Mesothelial cell of epicardium (in vitro differentiated cells): ENCODE measurements around the gene FREM3. TPM values are rescaled to one million over a fixed set of nuclear protein-coding genes. Genes with fewer than 3 reads are reported as not detected.
"Not testable (repeated sequence)": the region's sequence is repeated elsewhere in the genome, so short reads cannot be mapped to it uniquely, and the experiment has no call there.

Source experiments
- DNase-seq, 2 experiments: peaks; one replicate each; pipeline ENCODE4 v3.0.0; 2021; ENCODE audit warnings: low spot score in 2 of 2; ENCODE audit not compliant: unreplicated experiment in 2 of 2
- H3K27ac Mint-ChIP-seq: 2 replicates; pipeline ENCODE4 v1.8.0; 2021; ENCODE audit warnings: mixed read lengths
- H3K27me3 Mint-ChIP-seq: 2 replicates; pipeline ENCODE4 v1.8.0; 2021; ENCODE audit warnings: low read depth, mixed read lengths
- H3K36me3 Mint-ChIP-seq: 2 replicates; pipeline ENCODE4 v1.8.0; 2021; ENCODE audit warnings: mixed read lengths
- H3K4me1 Mint-ChIP-seq: 2 replicates; pipeline ENCODE4 v1.8.0; 2021; ENCODE audit warnings: mixed read lengths
- H3K4me3 Mint-ChIP-seq: 2 replicates; pipeline ENCODE4 v1.8.0; 2021; ENCODE audit warnings: mild to moderate bottlenecking, moderate library complexity, mixed read lengths
- H3K9me3 Mint-ChIP-seq: 2 replicates; pipeline ENCODE4 v1.8.0; 2021; ENCODE audit warnings: mixed read lengths
- CTCF ChIP-seq: fragments of 200-600 bp; sonication (generic); IDR thresholded peaks from one replicate; pipeline ENCODE4 v1.5.0; 2021; ENCODE audit warnings: antibody characterized with exemption; ENCODE audit not compliant: unreplicated experiment
- total RNA-seq: library from RNA; stranded (reverse); gene quantifications from 3 replicates; pipeline ENCODE4 v1.2.1, GENCODE V29; 2021

FREM3 gene
- total RNA-seq, 1 donor from 2014 or later: not detected

DNA sequence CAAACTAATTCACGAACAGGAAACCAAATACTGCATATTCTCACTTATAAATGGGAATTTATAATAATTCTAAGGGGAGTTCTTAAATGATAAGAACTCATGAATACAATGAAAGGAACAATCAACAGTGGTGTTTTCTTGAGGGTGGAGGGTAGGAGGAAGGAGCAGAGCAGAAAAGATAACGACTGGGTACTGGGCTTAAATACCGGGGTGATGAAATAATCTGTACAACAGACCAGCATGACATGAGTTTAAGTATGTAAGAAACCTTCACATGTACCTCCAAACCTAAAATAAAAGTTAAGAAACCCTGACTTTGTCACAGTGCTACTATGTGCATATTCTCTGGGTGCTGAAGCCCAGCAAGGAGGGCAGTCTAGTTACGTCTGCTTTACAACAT, 6.6 kb downstream of the FREM3 start:
- Mint-ChIP-seq H3K27ac (no peak overlapping the region), H3K36me3 (no peaks in the 10 kb centered on the region), H3K27me3 (peaks cover 63% of the 10 kb centered on the region), H3K9me3 (peaks cover 5% of the 10 kb centered on the region), H3K4me1 (no peaks in the 10 kb centered on the region), H3K4me3 (no peak overlapping the region)
- no peak for TF ChIP-seq CTCF
- no peak for DNase-seq

DNA sequence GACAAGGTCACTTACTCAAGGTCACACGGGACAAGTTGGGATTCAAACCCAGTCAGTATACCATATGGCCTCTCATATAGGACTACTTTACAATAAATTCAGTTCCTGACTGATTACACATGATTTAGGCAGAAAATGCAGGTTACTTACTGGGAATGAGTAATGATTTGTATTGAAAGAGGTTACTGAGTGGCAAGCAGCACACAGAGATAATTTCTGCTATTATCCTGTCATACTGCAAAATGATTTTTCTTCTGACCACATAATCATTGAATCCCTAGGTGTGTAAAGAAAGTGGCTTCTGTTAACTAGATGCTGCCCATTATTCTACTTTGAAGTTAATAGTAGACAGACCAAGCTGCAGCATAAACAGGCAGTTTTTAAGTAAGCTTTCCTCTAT, 8.2 kb downstream of the FREM3 start:
- DNase-seq: no peak
- H3K4me3 Mint-ChIP-seq: no peak overlapping the region
- H3K27me3 Mint-ChIP-seq: peaks cover 54% of the 10 kb centered on the region
- no peaks in the 10 kb centered on the region for H3K36me3 Mint-ChIP-seq
- peaks cover 11% of the 10 kb centered on the region for H3K9me3 Mint-ChIP-seq
- no peak overlapping the region for H3K27ac Mint-ChIP-seq
- no peaks in the 10 kb centered on the region for H3K4me1 Mint-ChIP-seq
- no peak for TF ChIP-seq CTCF

- H3K4me3 Mint-ChIP-seq: no peak overlapping the region
- H3K27ac Mint-ChIP-seq: no peak overlapping the region
- no peak for TF ChIP-seq CTCF
- no peak for DNase-seq
- H3K27me3 Mint-ChIP-seq: peaks cover 6% of the 10 kb centered on the region
- no peaks in the 10 kb centered on the region for H3K36me3 Mint-ChIP-seq
- no peaks in the 10 kb centered on the region for H3K4me1 Mint-ChIP-seq
- peaks cover 12% of the 10 kb centered on the region for H3K9me3 Mint-ChIP-seq
Measured at GRCh38 chr4:143679434-143679833, 21.0 kb downstream of the FREM3 start.

DNA sequence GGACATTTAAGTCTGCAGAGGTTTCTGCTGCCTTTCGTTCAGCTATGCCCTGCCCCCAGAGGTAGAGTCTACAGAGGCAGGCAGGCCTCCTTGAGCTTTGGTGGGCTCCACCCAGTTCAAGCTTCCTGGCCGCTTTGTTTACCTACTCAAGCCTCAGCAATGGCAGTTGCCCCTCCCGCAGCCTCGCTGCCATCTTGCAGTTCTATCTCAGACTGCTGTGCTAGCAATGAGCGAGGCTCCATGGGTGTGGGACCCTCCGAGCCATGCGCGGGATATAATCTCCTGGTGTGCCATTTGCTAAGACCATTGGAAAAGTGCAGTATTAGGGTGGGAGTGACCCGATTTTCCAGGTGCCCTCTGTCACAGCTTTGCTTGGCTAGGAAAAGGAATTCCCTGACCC, 26.8 kb downstream of the FREM3 start:
- not testable (repeated sequence) for H3K27ac Mint-ChIP-seq, DNase-seq, H3K4me3 Mint-ChIP-seq, H3K27me3 Mint-ChIP-seq, H3K36me3 Mint-ChIP-seq, H3K4me1 Mint-ChIP-seq
- H3K9me3 Mint-ChIP-seq: peaks cover 12% of the 10 kb centered on the region

DNA sequence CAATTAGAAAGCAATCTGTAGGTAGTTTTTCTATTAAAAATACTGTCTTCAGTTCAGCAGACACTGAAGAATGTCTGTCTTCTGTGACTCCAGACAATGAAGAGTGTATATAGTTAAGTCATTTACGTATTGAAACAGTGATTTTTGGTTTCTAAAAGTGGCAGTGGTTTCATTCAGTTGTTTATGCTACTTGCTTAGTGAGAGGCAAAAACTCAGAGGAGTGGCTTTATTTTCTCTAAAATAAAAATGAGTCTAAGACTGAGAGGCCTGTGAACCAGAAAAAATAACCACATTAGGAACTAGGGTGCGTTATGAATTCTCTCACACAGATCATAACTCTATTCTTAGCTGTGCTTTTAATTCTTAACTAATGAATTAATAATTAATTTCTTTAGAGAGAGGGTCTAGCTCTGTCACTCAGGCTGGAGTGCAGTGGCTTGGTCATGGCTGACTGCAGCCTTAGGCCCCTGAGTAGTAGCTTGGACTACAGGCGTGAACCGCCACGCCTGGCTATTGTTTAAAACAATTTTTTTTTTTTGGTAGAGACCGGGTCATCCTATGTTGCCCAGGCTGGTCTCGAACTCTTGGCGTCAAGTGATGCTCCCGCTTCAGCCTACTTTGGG, 31.4 kb downstream of the FREM3 start:
- Mint-ChIP-seq H3K9me3 (peaks cover 3% of the 10 kb centered on the region), H3K27ac (no peak overlapping the region), H3K27me3 (no peaks in the 10 kb centered on the region), H3K4me3 (no peak overlapping the region), H3K36me3 (no peaks in the 10 kb centered on the region), H3K4me1 (no peaks in the 10 kb centered on the region)
- TF ChIP-seq CTCF: no peak
- no peak for DNase-seq

GRCh38 chr4:143667461-143667860, 33.0 kb downstream of the FREM3 start:
- Mint-ChIP-seq H3K36me3 (no peaks in the 10 kb centered on the region), H3K4me1 (no peaks in the 10 kb centered on the region), H3K4me3 (no peak overlapping the region), H3K9me3 (peaks cover 15% of the 10 kb centered on the region), H3K27me3 (no peaks in the 10 kb centered on the region), H3K27ac (no peak overlapping the region)
- no peak for TF ChIP-seq CTCF
- DNase-seq: no peak
